HG03066 (cell line): Measurements from ENCODE around the gene DOK1.

Source experiments
- ATAC-seq: cut with Tn5 transposase; IDR thresholded peaks from one replicate; pipeline ENCODE4 v1.9.1; 2021; ENCODE audit warnings: low read depth; ENCODE audit not compliant: unreplicated experiment

The DOK1 gene

GRCh38 chr2:74524955-74525716 lies 29.4 kb upstream of the DOK1 start:
- no peak for ATAC-seq

- ATAC-seq = no peak
Observed at GRCh38 chr2:74525717-74526648, 28.5 kb upstream of the DOK1 start, which contains the start of gene DQX1. Gene DQX1 (minus strand): TSS chr2:74526231. CDS start chr2:74525729, 502 bp downstream.

GRCh38 chr2:74526649-74527230 lies 27.8 kb upstream of the DOK1 start:
- ATAC-seq = no peak

GRCh38 chr2:74527741-74528140 lies 26.8 kb upstream of the DOK1 start:
- ATAC-seq = no peak

- ATAC-seq = peak; percentile 3
Observed at GRCh38 chr2:74528600-74529356, 25.7 kb upstream of the DOK1 start.

- peak; percentile 82 for ATAC-seq
Observed at GRCh38 chr2:74529357-74530238, 24.9 kb upstream of the DOK1 start, which contains the start of the genes AUP1 and HTRA2. Gene AUP1 (minus strand): TSS chr2:74529706. CDS start chr2:74529629, 77 bp downstream. Gene HTRA2 (plus strand): TSS chr2:74529933. CDS start chr2:74530007, 74 bp downstream.

GRCh38 chr2:74530239-74531187 lies 24.0 kb upstream of the DOK1 start:
- peak; percentile 23 for ATAC-seq

GRCh38 chr2:74531666-74532065 lies 22.9 kb upstream of the DOK1 start:
- ATAC-seq = no peak

GRCh38 chr2:74532222-74532621 lies 22.3 kb upstream of the DOK1 start:
- no peak for ATAC-seq

GRCh38 chr2:74533464-74533863 lies 21.1 kb upstream of the DOK1 start:
- ATAC-seq = no peak

GRCh38 chr2:74534411-74534810 lies 20.1 kb upstream of the DOK1 start:
- no peak for ATAC-seq

- ATAC-seq = no peak
Observed at GRCh38 chr2:74535440-74535965, 19.0 kb upstream of the DOK1 start.

GRCh38 chr2:74536166-74536950 lies 18.2 kb upstream of the DOK1 start:
- no peak for ATAC-seq

- no peak for ATAC-seq
Observed at GRCh38 chr2:74537140-74537539, 17.4 kb upstream of the DOK1 start.

GRCh38 chr2:74538881-74539339 lies 15.6 kb upstream of the DOK1 start:
- no peak for ATAC-seq

GRCh38 chr2:74540291-74540690 lies 14.2 kb upstream of the DOK1 start:
- no peak for ATAC-seq

- ATAC-seq = no peak
Observed at GRCh38 chr2:74542978-74543377, 11.5 kb upstream of the DOK1 start.
